ENCODE results near the gene SIK3.

Gene SIK3

DNA sequence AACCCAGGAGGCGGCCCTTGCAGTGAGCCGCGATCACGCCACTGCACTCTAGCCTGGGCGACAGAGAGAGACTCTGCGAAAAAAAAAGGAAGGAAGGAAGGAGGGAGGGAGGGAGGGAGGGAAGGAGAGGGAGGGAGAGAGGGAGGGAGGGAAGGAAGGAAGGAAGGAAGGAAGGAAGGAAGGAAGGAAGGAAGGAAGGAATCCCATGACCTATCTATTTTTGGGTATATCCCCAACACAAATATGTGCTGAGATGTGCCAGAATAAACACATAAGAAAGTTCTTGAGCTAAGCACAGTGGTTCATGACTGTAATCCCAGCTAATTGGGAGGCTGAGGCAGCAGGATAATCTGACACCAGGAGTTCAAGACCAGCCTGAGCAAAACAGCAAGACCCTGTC lies 82.0 kb downstream of the SIK3 start:
- no peak overlapping the region for H3K27ac ChIP-seq (ENCODE audit: insufficient read depth in 1 of 2, low read depth in 1 of 2, low read length in 2 of 2, poor library complexity in 1 of 2, severe bottlenecking in 2 of 2)

DNA sequence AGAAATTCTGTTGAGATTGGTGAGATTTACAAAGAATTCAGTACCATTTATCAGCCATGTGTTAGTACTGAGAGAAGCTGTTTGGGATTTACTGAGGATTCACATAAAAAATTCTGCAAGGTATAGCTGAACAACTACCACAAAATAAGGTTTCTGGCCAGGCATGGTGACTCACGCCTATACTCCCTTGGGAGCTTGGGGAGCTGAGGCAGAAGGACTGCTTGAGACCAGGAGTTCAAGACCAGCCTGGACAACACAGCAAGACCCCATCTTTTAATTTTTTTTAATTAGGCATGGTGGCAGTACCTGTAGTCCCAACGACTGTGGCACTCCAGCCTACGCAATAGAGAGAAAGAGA lies 86.7 kb downstream of the SIK3 start:
- POLR2A ChIA-PET: interaction anchor here (0.9 kb wide), 1 partner anchor 14 kb away, joined by 5 read pairs; no protein-coding TSS in a partner anchor
- CTCF ChIA-PET: interaction anchor here (0.6 to 1.4 kb wide), 4 partner anchors 9 to 25 kb away, joined by 3 read pairs; no protein-coding TSS in a partner anchor
- WGBS (ENCODE audit: insufficient coverage): 95% methylated on average over 2 of the region's 3 CpGs
- no peak overlapping the region for H3K4me3 ChIP-seq (ENCODE audit: control insufficient read depth in 1 of 7, extremely low read depth in 1 of 7, insufficient read depth in 4 of 7, low read depth in 2 of 7, low read length in 6 of 7)
- no peaks in the 10 kb centered on the region for H3K27me3 ChIP-seq (replicated peaks in 2 of 5; ENCODE audit: control insufficient read depth in 4 of 5, insufficient read depth in 5 of 5, low read length in 4 of 5)
- no peak for DNase-seq
- no peaks in the 10 kb centered on the region for H3K9me3 ChIP-seq (ENCODE audit: control extremely low read depth in 1 of 5, control insufficient read depth in 4 of 5, insufficient read depth in 2 of 5, low read depth in 1 of 5, low read length in 4 of 5)
- H3K4me1 ChIP-seq (ENCODE audit: control extremely low read depth in 1 of 4, control insufficient read depth in 4 of 4, insufficient read depth in 4 of 4, low read length in 3 of 4): peaks cover under 1 to 21% (median 3%) of the 10 kb centered on the region in 4 experiments
- no peak overlapping the region for H3K27ac ChIP-seq (ENCODE audit: insufficient read depth in 1 of 2, low read depth in 1 of 2, low read length in 2 of 2, poor library complexity in 1 of 2, severe bottlenecking in 2 of 2)
- H3K36me3 ChIP-seq (ENCODE audit: control insufficient read depth in 4 of 4, insufficient read depth in 4 of 4, low read length in 3 of 4): no peaks in the 10 kb centered on the region

More for the DNA sequence above, 82.0 kb downstream of the SIK3 start:
- no peak overlapping the region for H3K4me3 ChIP-seq (ENCODE audit: control insufficient read depth in 1 of 7, extremely low read depth in 1 of 7, insufficient read depth in 4 of 7, low read depth in 2 of 7, low read length in 6 of 7)
- DNase-seq: no peak
- no peaks in the 10 kb centered on the region for H3K9me3 ChIP-seq (ENCODE audit: control extremely low read depth in 1 of 5, control insufficient read depth in 4 of 5, insufficient read depth in 2 of 5, low read depth in 1 of 5, low read length in 4 of 5)
- H3K36me3 ChIP-seq (ENCODE audit: control insufficient read depth in 4 of 4, insufficient read depth in 4 of 4, low read length in 3 of 4): peaks cover 0 to 6% (median 0%) of the 10 kb centered on the region in 4 experiments
- ChIA-PET POLR2A (interaction anchor here (0.6 to 1.2 kb wide), 2 partner anchors 8 to 21 kb away, joined by 3 to 4 read pairs; no protein-coding TSS in a partner anchor), CTCF (interaction anchor here (1.2 to 1.8 kb wide), 4 partner anchors 13 to 80 kb away, joined by 3 to 6 read pairs (median 3); no protein-coding TSS in a partner anchor)
- no peaks in the 10 kb centered on the region for H3K27me3 ChIP-seq (replicated peaks in 2 of 5; ENCODE audit: control insufficient read depth in 4 of 5, insufficient read depth in 5 of 5, low read length in 4 of 5)
- H3K4me1 ChIP-seq (ENCODE audit: control extremely low read depth in 1 of 4, control insufficient read depth in 4 of 4, insufficient read depth in 4 of 4, low read length in 3 of 4): peaks cover 2 to 11% (median 8%) of the 10 kb centered on the region in 4 experiments
- no CpG with 5 or more reads among the region's 6 CpGs for WGBS (ENCODE audit: insufficient coverage)

GRCh38 chr11:117010808-117011540 lies 87.3 kb downstream of the SIK3 start:
- WGBS (ENCODE audit: insufficient coverage): 98% methylated on average over 6 of the region's 14 CpGs

GRCh38 chr11:117009905-117010605 lies 88.2 kb downstream of the SIK3 start:
- H3K9me3 ChIP-seq (ENCODE audit: control extremely low read depth in 1 of 5, control insufficient read depth in 4 of 5, insufficient read depth in 2 of 5, low read depth in 1 of 5, low read length in 4 of 5): no peaks in the 10 kb centered on the region
- ChIA-PET POLR2A (no interaction called here), CTCF (interaction anchor here (0.9 to 1.4 kb wide), 2 partner anchors 7 to 49 kb away, joined by 3 read pairs; no protein-coding TSS in a partner anchor)
- H3K36me3 ChIP-seq (ENCODE audit: control insufficient read depth in 4 of 4, insufficient read depth in 4 of 4, low read length in 3 of 4): no peaks in the 10 kb centered on the region
- no peaks in the 10 kb centered on the region for H3K27me3 ChIP-seq (replicated peaks in 2 of 5; ENCODE audit: control insufficient read depth in 4 of 5, insufficient read depth in 5 of 5, low read length in 4 of 5)
- WGBS (ENCODE audit: insufficient coverage): 90% methylated on average over 2 of the region's 3 CpGs
- peaks cover 9 to 32% (median 13%) of the 10 kb centered on the region in 4 experiments for H3K4me1 ChIP-seq (ENCODE audit: control extremely low read depth in 1 of 4, control insufficient read depth in 4 of 4, insufficient read depth in 4 of 4, low read length in 3 of 4)
- H3K27ac ChIP-seq (ENCODE audit: insufficient read depth in 1 of 2, low read depth in 1 of 2, low read length in 2 of 2, poor library complexity in 1 of 2, severe bottlenecking in 2 of 2): no peak overlapping the region
- no peak overlapping the region for H3K4me3 ChIP-seq (ENCODE audit: control insufficient read depth in 1 of 7, extremely low read depth in 1 of 7, insufficient read depth in 4 of 7, low read depth in 2 of 7, low read length in 6 of 7)
- no peak for DNase-seq

More at GRCh38 chr11:117010808-117011540, 87.3 kb downstream of the SIK3 start:
- no peaks in the 10 kb centered on the region for H3K36me3 ChIP-seq (ENCODE audit: control insufficient read depth in 4 of 4, insufficient read depth in 4 of 4, low read length in 3 of 4)
- H3K9me3 ChIP-seq (ENCODE audit: control extremely low read depth in 1 of 5, control insufficient read depth in 4 of 5, insufficient read depth in 2 of 5, low read depth in 1 of 5, low read length in 4 of 5): no peaks in the 10 kb centered on the region
- H3K27me3 ChIP-seq (replicated peaks in 2 of 5; ENCODE audit: control insufficient read depth in 4 of 5, insufficient read depth in 5 of 5, low read length in 4 of 5): no peaks in the 10 kb centered on the region
- H3K4me3 ChIP-seq (ENCODE audit: control insufficient read depth in 1 of 7, extremely low read depth in 1 of 7, insufficient read depth in 4 of 7, low read depth in 2 of 7, low read length in 6 of 7): no peak overlapping the region
- peaks cover 6 to 26% (median 8%) of the 10 kb centered on the region in 4 experiments for H3K4me1 ChIP-seq (ENCODE audit: control extremely low read depth in 1 of 4, control insufficient read depth in 4 of 4, insufficient read depth in 4 of 4, low read length in 3 of 4)
- no peak overlapping the region for H3K27ac ChIP-seq (ENCODE audit: insufficient read depth in 1 of 2, low read depth in 1 of 2, low read length in 2 of 2, poor library complexity in 1 of 2, severe bottlenecking in 2 of 2)
- ChIA-PET POLR2A (interaction anchor here (0.9 kb wide), 1 partner anchor 13 kb away, joined by 5 read pairs; no protein-coding TSS in a partner anchor), CTCF (interaction anchor here (0.6 to 1.4 kb wide), 5 partner anchors 8 to 64 kb away, joined by 3 read pairs; no protein-coding TSS in a partner anchor)
- peak in 2 of 3 donors; percentile 58 to 70 for DNase-seq

DNA sequence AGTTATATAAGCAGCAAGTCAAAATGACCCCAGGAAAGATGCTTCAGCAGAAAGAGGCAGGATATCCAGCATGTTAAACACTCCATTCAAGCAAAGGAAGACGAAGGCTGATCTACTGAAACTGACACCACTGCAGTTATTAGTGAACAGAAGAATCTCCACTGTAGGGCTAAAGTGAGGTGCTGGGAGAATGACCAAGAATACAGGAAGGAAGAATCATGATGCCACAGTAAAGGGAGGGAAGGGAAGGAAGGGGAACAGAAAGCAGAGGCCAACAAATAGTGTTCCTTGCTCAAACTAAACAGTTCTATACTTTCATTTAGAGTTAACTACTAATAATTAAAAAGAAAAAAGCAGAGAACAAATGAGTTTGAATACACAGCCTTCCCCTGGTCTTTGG lies 92.5 kb downstream of the SIK3 start:
- peaks cover 0 to 2% (median 0%) of the 10 kb centered on the region in 4 experiments for H3K36me3 ChIP-seq (ENCODE audit: control insufficient read depth in 4 of 4, insufficient read depth in 4 of 4, low read length in 3 of 4)
- DNase-seq: no peak
- H3K4me1 ChIP-seq (ENCODE audit: control extremely low read depth in 1 of 4, control insufficient read depth in 4 of 4, insufficient read depth in 4 of 4, low read length in 3 of 4): peaks cover 16 to 60% (median 27%) of the 10 kb centered on the region in 4 experiments
- POLR2A ChIA-PET: no interaction called here
- CTCF ChIA-PET: interaction anchor here (0.6 kb wide), 1 partner anchor 93 kb away, joined by 3 read pairs; the partner anchor contains the start of gene SIK3
- H3K27ac ChIP-seq (ENCODE audit: insufficient read depth in 1 of 2, low read depth in 1 of 2, low read length in 2 of 2, poor library complexity in 1 of 2, severe bottlenecking in 2 of 2): no peak overlapping the region
- H3K27me3 ChIP-seq (replicated peaks in 2 of 5; ENCODE audit: control insufficient read depth in 4 of 5, insufficient read depth in 5 of 5, low read length in 4 of 5): no peaks in the 10 kb centered on the region
- H3K4me3 ChIP-seq (ENCODE audit: control insufficient read depth in 1 of 7, extremely low read depth in 1 of 7, insufficient read depth in 4 of 7, low read depth in 2 of 7, low read length in 6 of 7): peak overlapping the region in 2 of 7 experiments; percentile 8 to 51
- WGBS (ENCODE audit: insufficient coverage): no CpG with 5 or more reads among the region's 1 CpG
- no peaks in the 10 kb centered on the region for H3K9me3 ChIP-seq (ENCODE audit: control extremely low read depth in 1 of 5, control insufficient read depth in 4 of 5, insufficient read depth in 2 of 5, low read depth in 1 of 5, low read length in 4 of 5)

- ChIA-PET POLR2A (interaction anchor here (0.6 kb wide), 1 partner anchor 85 kb away, joined by 3 read pairs; no protein-coding TSS in a partner anchor), CTCF (interaction anchor here (0.5 to 1.6 kb wide), 10 partner anchors 8 to 70 kb away, joined by 3 to 5 read pairs (median 3); no protein-coding TSS in a partner anchor)
- no peaks in the 10 kb centered on the region for H3K27me3 ChIP-seq (replicated peaks in 2 of 5; ENCODE audit: control insufficient read depth in 4 of 5, insufficient read depth in 5 of 5, low read length in 4 of 5)
- H3K36me3 ChIP-seq (ENCODE audit: control insufficient read depth in 4 of 4, insufficient read depth in 4 of 4, low read length in 3 of 4): peaks cover 0 to 2% (median 0%) of the 10 kb centered on the region in 4 experiments
- H3K4me1 ChIP-seq (ENCODE audit: control extremely low read depth in 1 of 4, control insufficient read depth in 4 of 4, insufficient read depth in 4 of 4, low read length in 3 of 4): peaks cover 25 to 61% (median 38%) of the 10 kb centered on the region in 4 experiments
- peak; percentile 52 to 93 (median 89) for DNase-seq
- H3K9me3 ChIP-seq (ENCODE audit: control extremely low read depth in 1 of 5, control insufficient read depth in 4 of 5, insufficient read depth in 2 of 5, low read depth in 1 of 5, low read length in 4 of 5): no peaks in the 10 kb centered on the region
- 10% methylated on average over 4 of the region's 6 CpGs for WGBS (ENCODE audit: insufficient coverage)
- H3K27ac ChIP-seq (ENCODE audit: insufficient read depth in 1 of 2, low read depth in 1 of 2, low read length in 2 of 2, poor library complexity in 1 of 2, severe bottlenecking in 2 of 2): peak overlapping the region; percentile 65 to 89
- no peak overlapping the region for H3K4me3 ChIP-seq (ENCODE audit: control insufficient read depth in 1 of 7, extremely low read depth in 1 of 7, insufficient read depth in 4 of 7, low read depth in 2 of 7, low read length in 6 of 7)
Observed at GRCh38 chr11:117002639-117003299, 95.5 kb downstream of the SIK3 start.
